Measurements from ENCODE around the gene RHOC.

Gene RHOC

DNA sequence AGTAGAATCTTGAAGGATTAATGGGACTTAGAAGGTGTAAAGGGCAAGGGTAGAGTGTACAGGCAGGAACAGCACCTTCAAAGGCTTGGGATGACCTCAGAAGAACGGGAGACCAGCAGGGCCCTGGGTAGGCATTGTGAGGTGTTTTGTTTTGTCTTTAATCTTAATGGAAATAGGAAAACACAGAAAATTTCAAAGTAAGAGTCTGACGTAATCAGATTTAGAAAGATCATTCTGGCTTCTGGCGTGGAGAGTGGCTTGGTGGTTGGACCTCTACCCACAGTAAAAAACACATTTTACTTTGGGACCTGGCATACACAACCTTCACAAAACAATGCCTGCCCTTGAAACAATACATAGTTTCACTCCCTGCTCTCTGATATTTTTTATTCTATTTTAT lies 28.3 kb downstream of the RHOC start:
- DNase-seq (ENCODE audit: low read depth), result no peak

DNA sequence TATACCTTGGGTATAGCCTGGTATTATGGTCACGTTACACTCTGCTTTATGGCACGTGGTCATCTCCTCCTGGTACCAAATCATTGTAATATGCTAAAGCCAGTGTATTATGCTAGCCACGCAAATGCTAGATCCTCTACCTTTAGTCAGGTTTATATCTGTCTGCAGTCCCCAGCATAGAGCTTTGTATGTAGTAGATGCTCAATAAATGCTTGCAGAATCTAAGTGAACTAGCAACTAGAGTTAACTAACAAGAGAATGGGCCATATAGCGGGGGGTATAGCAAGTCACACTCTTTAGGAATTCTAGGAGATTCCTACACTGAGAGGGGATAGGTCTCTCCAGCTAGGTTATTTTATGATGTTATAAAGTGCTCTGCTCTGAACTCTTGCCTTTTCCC lies 29.4 kb downstream of the RHOC start:
- DNase-seq (ENCODE audit: low read depth), result no peak

DNA sequence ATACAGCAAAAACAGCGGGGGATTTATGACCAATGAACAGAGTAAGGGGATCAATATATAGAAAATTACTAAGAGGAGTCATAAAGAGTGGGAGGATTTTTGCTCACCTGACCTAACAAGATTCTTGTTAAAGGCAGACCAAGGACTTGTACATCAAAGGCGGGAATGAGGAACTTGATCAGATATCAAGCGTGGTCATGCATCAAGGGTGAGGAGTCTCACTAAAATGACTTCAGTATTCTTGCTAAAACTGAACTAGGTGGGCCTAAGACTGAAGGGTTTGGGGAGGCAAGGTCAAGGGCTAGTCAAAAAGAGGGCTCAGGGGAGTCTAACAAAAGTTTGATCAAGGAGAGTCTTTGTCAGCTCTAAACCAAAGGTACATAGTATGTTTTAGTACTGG lies 30.4 kb downstream of the RHOC start:
- DNase-seq (ENCODE audit: low read depth), result no peak

DNA sequence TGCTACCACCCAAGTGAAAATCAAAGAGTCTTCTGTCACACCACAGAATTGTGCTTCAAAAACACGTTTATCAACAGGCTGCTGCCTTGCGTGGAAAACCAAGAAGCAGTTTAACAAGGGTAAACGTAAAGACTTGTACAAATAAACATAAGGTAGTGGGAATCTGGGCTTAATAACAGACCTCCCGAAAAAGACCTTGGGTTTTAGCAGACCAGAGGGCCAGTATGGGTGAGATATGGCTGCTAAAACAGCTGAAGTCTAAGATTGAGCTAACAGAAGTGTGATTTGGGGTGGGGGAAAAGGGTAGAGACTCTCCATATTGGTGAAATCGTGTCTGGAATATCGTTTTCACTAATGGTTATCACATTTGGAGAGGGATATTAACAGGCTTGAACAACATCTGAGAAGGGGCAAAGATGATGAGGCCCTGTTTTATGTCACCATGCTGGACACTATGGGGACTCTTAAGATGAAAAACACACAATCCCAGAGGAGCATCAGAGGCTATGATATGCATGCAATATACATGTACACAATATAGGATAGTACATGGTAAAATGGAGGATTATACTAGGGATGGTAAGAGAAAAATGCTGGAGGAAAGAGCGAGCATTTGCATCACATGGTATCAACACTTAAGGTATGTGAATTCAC lies 31.1 kb downstream of the RHOC start:
- DNase-seq (ENCODE audit: low read depth), result no peak

DNA sequence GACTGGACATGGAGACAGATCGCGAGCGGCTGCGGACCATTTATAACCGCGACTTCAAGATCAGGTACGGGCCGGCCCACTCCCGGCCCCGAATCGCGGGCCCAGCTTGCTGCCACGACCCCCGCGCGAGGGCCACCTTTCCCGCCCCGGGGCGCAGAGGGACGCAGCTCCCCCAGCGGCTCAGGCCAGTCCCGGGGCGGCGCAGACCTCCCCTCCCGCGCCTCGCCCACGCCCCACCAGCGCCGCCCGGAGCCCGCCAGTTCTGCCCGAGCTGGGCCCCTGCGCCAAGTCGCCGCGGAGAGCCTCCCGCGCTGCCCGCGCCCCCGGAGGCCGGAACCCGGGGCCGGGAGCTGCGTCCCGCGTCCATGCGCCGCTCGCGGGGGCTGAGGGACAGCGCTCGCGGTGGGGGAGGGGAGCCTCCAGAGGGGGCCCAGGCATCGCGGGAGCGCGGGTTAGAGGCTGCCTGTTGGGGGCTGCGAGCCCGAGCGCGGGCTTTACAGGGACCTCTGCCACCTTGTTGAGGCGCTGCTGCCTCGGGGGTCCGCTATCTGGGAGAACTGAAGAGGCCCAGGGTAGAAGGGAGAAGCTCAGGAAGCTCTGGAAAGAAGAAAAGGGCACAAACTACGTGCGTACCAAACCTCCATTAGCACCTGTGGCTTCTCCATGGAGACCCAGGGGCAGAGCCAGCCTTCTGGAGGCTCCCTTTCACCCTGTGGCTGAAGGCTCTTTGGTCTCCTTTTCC lies 31.8 kb downstream of the RHOC start:
- no peak for DNase-seq (ENCODE audit: low read depth)

DNA sequence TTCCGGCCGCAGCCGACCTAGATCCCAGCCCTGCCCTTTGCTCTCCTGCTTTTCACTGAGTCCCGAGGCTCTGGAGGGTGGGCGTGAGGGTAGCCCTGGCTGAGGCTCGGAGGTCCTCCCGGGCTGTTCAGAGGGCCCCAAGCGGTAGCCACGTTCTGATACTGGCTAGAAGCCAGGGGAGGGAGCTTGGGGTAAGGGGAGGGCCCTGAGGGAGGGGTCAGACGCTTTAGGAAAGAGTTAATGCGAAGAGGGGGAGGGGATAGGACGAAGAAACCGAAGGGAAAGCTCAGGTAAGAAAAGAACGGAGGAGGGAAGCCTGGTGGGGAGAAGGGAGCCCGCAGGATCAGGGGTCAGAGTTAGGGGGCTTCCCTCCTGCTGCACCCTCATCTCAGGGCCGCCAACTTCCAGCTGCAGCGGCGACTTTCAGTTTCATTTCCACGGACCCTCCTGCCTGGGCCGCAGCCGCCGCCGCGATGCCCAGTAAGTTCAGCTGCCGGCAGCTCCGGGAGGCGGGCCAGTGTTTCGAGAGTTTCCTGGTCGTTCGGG lies 32.4 kb downstream of the RHOC start, which contains the start of gene MOV10:
MOV10 (plus strand) TSS at position 220 of the 546 bp plus-strand sequence; CDS start at position 474, 254 bp downstream.
- peak; percentile 56 for DNase-seq (ENCODE audit: low read depth)

DNA sequence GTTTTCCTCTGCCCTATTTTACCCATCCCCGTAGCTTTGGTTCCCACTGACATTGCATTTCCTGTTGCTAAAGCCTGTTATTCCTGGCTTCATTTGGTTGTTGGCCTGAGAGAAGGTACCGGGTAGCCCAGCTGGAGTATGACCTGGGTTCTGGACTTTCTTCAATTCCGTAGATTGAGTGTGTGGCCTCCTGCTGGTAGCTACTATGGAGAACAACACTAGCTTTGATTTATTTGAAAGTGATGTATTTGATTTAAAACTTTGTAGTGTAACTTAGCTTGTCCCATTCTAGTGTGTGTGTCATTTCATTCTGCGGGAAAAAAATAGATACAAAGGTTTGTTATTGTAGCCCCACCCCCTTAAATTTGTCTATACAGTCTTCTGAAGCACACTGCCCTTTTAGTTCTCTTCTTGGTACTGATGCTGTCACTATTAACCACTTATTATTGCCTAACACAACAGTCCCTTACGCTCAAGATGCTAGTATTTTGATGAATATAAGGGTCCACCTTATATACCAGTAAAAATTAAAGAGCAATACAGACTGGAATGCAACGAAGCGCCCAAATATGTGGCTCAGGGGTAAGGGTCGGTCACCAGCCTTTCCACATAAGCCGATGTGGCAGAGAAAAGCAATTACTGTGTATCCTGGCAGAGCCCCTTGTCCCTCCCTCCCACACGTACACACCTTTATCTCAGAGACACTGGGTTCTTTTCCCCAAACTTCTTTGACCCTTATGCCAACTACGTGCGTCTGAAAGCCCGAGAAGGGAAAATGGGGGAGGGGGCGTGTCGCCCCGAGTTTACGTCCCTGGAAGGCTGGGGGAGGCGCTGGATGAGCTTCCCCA lies 33.1 kb downstream of the RHOC start:
- DNase-seq (ENCODE audit: low read depth), result no peak

DNA sequence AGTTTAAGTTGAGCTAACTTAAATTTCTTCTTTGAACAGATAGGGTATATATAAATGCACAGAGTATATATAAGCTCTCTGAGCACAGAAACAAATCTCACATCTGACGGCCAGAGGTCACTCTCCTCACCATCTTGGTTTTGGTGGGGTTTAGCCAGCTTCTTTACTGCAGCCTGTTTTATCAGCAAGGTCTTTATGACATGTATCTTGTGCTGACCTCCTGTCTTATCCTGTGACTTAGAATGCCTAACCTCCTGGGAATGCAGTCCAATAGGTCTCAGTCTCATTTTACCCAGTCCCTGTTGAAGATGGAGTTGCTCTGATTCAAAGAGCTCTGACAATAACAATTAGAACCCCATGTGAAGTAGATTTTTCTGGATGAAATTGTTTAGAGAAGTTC lies 34.1 kb downstream of the RHOC start:
- DNase-seq (ENCODE audit: low read depth), result no peak

DNA sequence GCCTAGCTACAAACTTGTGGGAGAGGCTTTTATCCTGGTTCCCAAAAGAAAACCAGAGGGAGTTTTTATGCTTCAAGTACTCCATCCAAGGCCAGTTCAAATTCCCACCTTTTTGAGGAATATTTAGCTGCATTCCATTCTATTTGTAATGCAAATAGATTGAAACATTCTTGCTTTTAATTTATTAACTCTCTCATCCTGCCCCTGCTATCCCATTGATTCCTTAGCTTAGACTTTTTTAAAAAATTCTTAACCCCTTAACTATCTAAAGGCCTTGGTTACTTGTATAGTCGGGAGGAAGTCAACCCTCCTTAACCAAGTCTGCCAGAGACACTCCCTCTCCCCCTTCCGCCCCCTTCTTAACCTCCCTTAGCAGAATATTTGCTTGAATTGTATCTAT lies 34.9 kb downstream of the RHOC start:
- no peak for DNase-seq (ENCODE audit: low read depth)

DNA sequence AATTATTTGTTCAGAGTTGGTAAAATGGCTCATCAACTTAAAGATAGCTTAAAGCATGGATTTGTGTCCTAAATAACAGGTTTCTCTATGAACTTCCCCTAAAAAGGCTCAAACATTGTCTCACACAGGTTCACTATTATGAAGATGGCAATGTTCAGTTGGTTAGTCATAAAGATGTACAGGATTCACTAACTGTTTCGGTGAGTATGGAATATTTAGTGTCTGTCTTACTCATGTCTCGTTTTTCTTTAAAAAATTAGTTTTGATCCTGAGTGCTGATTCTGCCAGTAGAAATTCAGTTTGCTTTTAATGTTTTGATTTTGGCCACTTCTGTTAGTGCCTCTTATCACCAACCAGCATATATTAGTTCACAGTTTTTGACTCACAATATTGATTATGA lies 40.0 kb downstream of the RHOC start:
- DNase-seq (ENCODE audit: low read depth), result no peak

DNA sequence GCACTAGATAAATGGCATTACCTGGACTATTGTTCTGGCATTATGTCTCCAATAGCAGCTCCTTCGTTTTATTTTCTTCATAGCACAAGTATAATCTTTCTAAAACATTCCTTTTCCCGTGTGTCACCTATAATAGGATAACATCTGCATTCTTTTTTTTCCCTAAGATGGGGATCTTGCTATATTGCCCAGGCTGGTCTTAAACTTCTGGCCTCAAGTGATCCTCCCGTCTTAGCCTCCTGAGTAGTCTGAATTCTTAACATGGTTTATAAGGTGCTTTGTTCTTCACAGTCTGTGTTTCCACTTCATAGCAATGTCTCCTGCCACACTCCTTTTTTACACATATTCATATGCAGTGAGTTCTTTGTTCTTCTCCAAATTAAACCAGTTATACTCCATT lies 41.1 kb downstream of the RHOC start:
- DNase-seq (ENCODE audit: low read depth), result no peak

DNA sequence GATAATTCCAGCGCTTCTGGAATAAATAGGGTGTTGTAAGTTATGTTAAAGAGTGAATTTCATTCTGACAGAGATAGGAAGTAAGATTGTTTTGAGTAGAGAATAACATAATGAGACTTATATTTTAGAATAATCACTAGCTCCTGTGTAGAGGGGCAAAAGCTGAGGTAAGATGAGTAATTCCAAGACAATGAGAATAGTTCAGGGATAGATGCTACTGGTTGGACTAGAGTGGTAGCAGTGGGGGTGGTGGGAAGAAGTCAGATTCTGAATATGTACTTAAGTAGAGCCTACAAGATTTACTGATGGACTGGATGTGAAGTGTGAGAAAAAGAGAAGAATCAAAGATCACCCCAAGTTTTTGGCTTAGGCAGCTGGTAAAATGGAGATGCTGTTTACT lies 55.7 kb downstream of the RHOC start:
- DNase-seq (ENCODE audit: low read depth), result no peak
